CD4-positive, alpha-beta T cell treated with Interleukin-6 for 4 hours (primary cell): ENCODE data around the gene GIMAP1.
A peak's percentile ranks its signal among the peaks of the same experiment; 100 is the strongest.

Experiments
- DNase-seq: peaks from one replicate; pipeline ENCODE4 v3.0.0-alpha.2; 2020; ENCODE audit warnings: mixed read lengths

GIMAP1 gene

GRCh38 chr7:150753239-150753638, 36.8 kb downstream of the GIMAP1 start:
- no peak for DNase-seq

GRCh38 chr7:150753826-150754603, 37.6 kb downstream of the GIMAP1 start:
- peak; percentile 56 for DNase-seq

GRCh38 chr7:150754951-150755350, 38.5 kb downstream of the GIMAP1 start:
- peak; percentile 47 for DNase-seq

GRCh38 chr7:150755473-150756099, 39.2 kb downstream of the GIMAP1 start:
- DNase-seq = peak; percentile 87

- peak; percentile 46 for DNase-seq
Observed at GRCh38 chr7:150756166-150756565, 39.8 kb downstream of the GIMAP1 start.

GRCh38 chr7:150756858-150757257, 40.4 kb downstream of the GIMAP1 start:
- DNase-seq = peak; percentile 53

- no peak for DNase-seq
Observed at GRCh38 chr7:150759479-150759878, 43.1 kb downstream of the GIMAP1 start.

- DNase-seq = no peak
Observed at GRCh38 chr7:150766334-150766709, 49.9 kb downstream of the GIMAP1 start.

- no peak for DNase-seq
Observed at GRCh38 chr7:150769768-150770167, 53.4 kb downstream of the GIMAP1 start.
